CD14-positive monocyte (primary cell): ENCODE measurements around the gene SEPTIN5. TPM values are rescaled to one million over a fixed set of nuclear protein-coding genes. Genes with fewer than 3 reads are reported as not detected.

Experiments used
- DNase-seq, 3 donors: peaks; one replicate each; pipeline ENCODE4 v3.0.0-alpha.2; 2011 to 2022
- H2AFZ ChIP-seq: 2 replicates; pipeline ENCODE4 v1.6.0; 2012; ENCODE audit warnings: mild to moderate bottlenecking, low read depth, low read length, inconsistent platforms; ENCODE audit not compliant: insufficient read depth, poor library complexity, severe bottlenecking
- H3K27ac ChIP-seq, 2 donors: 1 replicate in 1 of 2; 2 replicates in 1 of 2; pipeline ENCODE4 v1.5.1; 2012 to 2013; ENCODE audit warnings: low read length in 2 of 2, control low read depth in 1 of 2, inconsistent platforms in 1 of 2, low read depth in 1 of 2, mild to moderate bottlenecking in 1 of 2
- H3K27me3 ChIP-seq, 2 donors: one replicate each; pipeline versions ENCODE4 v1.6.0 to v1.6.1; 2011 to 2013; ENCODE audit warnings: low read length in 2 of 2; ENCODE audit not compliant: control insufficient read depth in 2 of 2, insufficient read depth in 2 of 2
- H3K36me3 ChIP-seq, 2 donors: replicated peaks in 1 of 2; 1 replicate in 1 of 2; 2 replicates in 1 of 2; pipeline versions ENCODE4 v1.5.1 to v1.6.1; 2012 to 2013; ENCODE audit warnings: low read length in 2 of 2, control low read depth in 1 of 2, inconsistent platforms in 1 of 2, mild to moderate bottlenecking in 1 of 2; ENCODE audit not compliant: insufficient read depth in 2 of 2, control insufficient read depth in 1 of 2
- H3K4me1 ChIP-seq, 2 donors: 1 replicate in 1 of 2; 2 replicates in 1 of 2; pipeline versions ENCODE4 v1.5.1 to v1.6.1; 2012 to 2013; ENCODE audit warnings: low read length in 2 of 2, control low read depth in 1 of 2, inconsistent platforms in 1 of 2, mild to moderate bottlenecking in 1 of 2, moderate library complexity in 1 of 2; ENCODE audit not compliant: insufficient read depth in 2 of 2, control insufficient read depth in 1 of 2
- H3K4me2 ChIP-seq: replicated peaks from 2 replicates; pipeline ENCODE3; 2012; ENCODE audit warnings: low read length, moderate library complexity, mild to moderate bottlenecking; ENCODE audit not compliant: poor library complexity, severe bottlenecking; ENCODE audit errors: extremely low read depth
- H3K4me3 ChIP-seq, 3 experiments: fragments of 200-600 bp in 1 of 3; sonication (generic) in 1 of 3; replicated peaks in 1 of 3; 1 replicate in 2 of 3; 2 replicates in 1 of 3; pipeline ENCODE4 v1.5.1; 2011 to 2013; ENCODE audit warnings: low read length in 3 of 3, mild to moderate bottlenecking in 3 of 3, control low read depth in 2 of 3, low read depth in 2 of 3, inconsistent platforms in 1 of 3, moderate library complexity in 1 of 3
- H3K79me2 ChIP-seq: 2 replicates; pipeline ENCODE4 v1.6.0; 2012; ENCODE audit warnings: mild to moderate bottlenecking, control low read depth, inconsistent platforms, low read length, moderate library complexity; ENCODE audit not compliant: insufficient read depth
- H3K9ac ChIP-seq: 2 replicates; pipeline ENCODE4 v1.6.0; 2017; ENCODE audit warnings: low read length, mild to moderate bottlenecking; ENCODE audit not compliant: insufficient read depth, poor library complexity, severe bottlenecking
- H3K9me3 ChIP-seq, 2 donors: replicated peaks in 1 of 2; 1 replicate in 1 of 2; 2 replicates in 1 of 2; pipeline versions ENCODE4 v1.5.1 to v1.6.1; 2012 to 2013; ENCODE audit warnings: low read length in 2 of 2, control low read depth in 1 of 2; ENCODE audit not compliant: control insufficient read depth in 1 of 2, insufficient read depth in 1 of 2
- H4K20me1 ChIP-seq: 2 replicates; pipeline ENCODE4 v1.6.0; 2012; ENCODE audit warnings: mild to moderate bottlenecking, low read length, control low read depth, moderate library complexity; ENCODE audit not compliant: insufficient read depth
- H3K27ac Mint-ChIP-seq, 7 donors: one replicate each; pipeline ENCODE4 v1.8.0; 2020; ENCODE audit warnings: mild to moderate bottlenecking in 7 of 7, mixed read lengths in 7 of 7, moderate library complexity in 6 of 7, inconsistent platforms in 2 of 7
- H3K27me3 Mint-ChIP-seq, 3 donors: one replicate each; pipeline ENCODE4 v1.8.0; 2021 to 2022; ENCODE audit warnings: low read depth in 3 of 3, mild to moderate bottlenecking in 3 of 3, mixed read lengths in 3 of 3, moderate library complexity in 3 of 3, inconsistent platforms in 1 of 3
- H3K36me3 Mint-ChIP-seq, 2 donors: one replicate each; pipeline ENCODE4 v1.8.0; 2020; ENCODE audit warnings: mixed read lengths in 2 of 2, inconsistent platforms in 1 of 2, mild to moderate bottlenecking in 1 of 2
- H3K4me1 Mint-ChIP-seq: one replicate; pipeline ENCODE4 v1.8.0; 2020; ENCODE audit warnings: mild to moderate bottlenecking, mixed read lengths
- H3K4me3 Mint-ChIP-seq, 2 donors: one replicate each; pipeline ENCODE4 v1.8.0; 2020; ENCODE audit warnings: mild to moderate bottlenecking in 2 of 2, mixed read lengths in 2 of 2, moderate library complexity in 1 of 2
- H3K9me3 Mint-ChIP-seq, 7 donors: one replicate each; pipeline ENCODE4 v1.8.0; 2020 to 2022; ENCODE audit warnings: mixed read lengths in 7 of 7, mild to moderate bottlenecking in 6 of 7, moderate library complexity in 6 of 7, inconsistent platforms in 2 of 7
- CTCF ChIP-seq: fragments of 200-600 bp; IDR thresholded peaks from one replicate; pipeline ENCODE4 v1.8.0; 2022; ENCODE audit warnings: antibody characterized with exemption, mild to moderate bottlenecking
- WGBS: methylation state at CpG from one replicate; pipeline ENCODE4 v1.1.5; 2013; ENCODE audit warnings: missing lambda C conversion rate; ENCODE audit not compliant: insufficient coverage; 5-methylcytosine and 5-hydroxymethylcytosine counted together
- intact Hi-C, 2 donors: fragments of 100-400 bp; cut with micrococcal nuclease; formaldehyde crosslinking; loops; one replicate each; pipeline versions ENCODE4 v1.15.0 to v1.15.1; 2023
- polyA plus RNA-seq, 3 donors: library from polyadenylated mRNA; depleted of rRNA in 1 of 3; unstranded in 2 of 3; stranded (reverse) in 1 of 3; fragments of 300-500 nt in 2 of 3; fragments of >200 nt in 1 of 3; fragmentation: Illumina TruSeq in 2 of 3; gene quantifications; 1 replicate in 2 of 3; 2 replicates in 1 of 3; pipeline ENCODE4 v1.2.3, GENCODE V29; 2012 to 2021

Gene SEPTIN5
- polyA plus RNA-seq, 3 donors = 0.50 to 0.64 TPM; not detected in 1

GRCh38 chr22:19667872-19668740 lies 46.2 kb upstream of the SEPTIN5 start:
- no peak overlapping the region for H3K4me3 ChIP-seq
- peaks cover 12% of the 10 kb centered on the region for H3K4me1 Mint-ChIP-seq
- no peak overlapping the region for H3K9ac ChIP-seq
- no peak for TF ChIP-seq CTCF
- H3K36me3 Mint-ChIP-seq = no peaks in the 10 kb centered on the region
- no peak for DNase-seq
- H2AFZ ChIP-seq = no peak overlapping the region
- no peaks in the 10 kb centered on the region for H3K36me3 ChIP-seq
- 69% methylated on average over 13 of the region's 19 CpGs for WGBS
- no peak overlapping the region for H3K27ac Mint-ChIP-seq
- H3K4me3 Mint-ChIP-seq = no peak overlapping the region
- no peaks in the 10 kb centered on the region for H3K27me3 ChIP-seq
- no peak overlapping the region for H3K4me2 ChIP-seq
- no peaks in the 10 kb centered on the region for H3K9me3 ChIP-seq
- no peaks in the 10 kb centered on the region for H4K20me1 ChIP-seq
- intact Hi-C loops = no loop called here
- H3K79me2 ChIP-seq = no peaks in the 10 kb centered on the region
- no peak overlapping the region for H3K27ac ChIP-seq
- peaks cover 1 to 5% (median 3%) of the 10 kb centered on the region in 3 donors for H3K27me3 Mint-ChIP-seq
- H3K4me1 ChIP-seq = peaks cover 4 to 7% of the 10 kb centered on the region in 2 donors
- H3K9me3 Mint-ChIP-seq = peaks cover 0 to 15% (median 6%) of the 10 kb centered on the region in 7 donors

GRCh38 chr22:19668748-19669147 lies 45.6 kb upstream of the SEPTIN5 start:
- Histone ChIP-seq H3K4me3 (no peak overlapping the region), H3K36me3 (no peaks in the 10 kb centered on the region), H3K4me1 (peaks cover 0 to 1% of the 10 kb centered on the region in 2 donors), H3K9ac (no peak overlapping the region), H2AFZ (no peak overlapping the region), H3K27me3 (no peaks in the 10 kb centered on the region), H3K9me3 (no peaks in the 10 kb centered on the region), H3K79me2 (no peaks in the 10 kb centered on the region), H3K27ac (no peak overlapping the region), H4K20me1 (no peaks in the 10 kb centered on the region), H3K4me2 (no peak overlapping the region)
- Mint-ChIP-seq H3K27me3 (peaks cover 1 to 3% (median 3%) of the 10 kb centered on the region in 3 donors), H3K4me1 (peaks cover 5% of the 10 kb centered on the region), H3K9me3 (peaks cover 0 to 16% (median 7%) of the 10 kb centered on the region in 7 donors), H3K36me3 (no peaks in the 10 kb centered on the region), H3K27ac (no peak overlapping the region), H3K4me3 (no peak overlapping the region)
- no peak for TF ChIP-seq CTCF
- DNase-seq = no peak
- WGBS = 95% methylated on average over 10 of the region's 10 CpGs
- intact Hi-C loops = no loop called here
